ENCODE data around the gene ESPN. TPM values are rescaled to one million over a fixed set of nuclear protein-coding genes. Genes with fewer than 3 reads are reported as not detected.
A peak's percentile ranks its signal among the peaks of the same experiment; 100 is the strongest.

The ESPN gene
- total RNA-seq, 4 donors from 2014 or later, result 0.33 to 1.0 (median 1.0) TPM; not detected in 1

GRCh38 chr1:6409733-6410132, 14.8 kb upstream of the ESPN start:
- H3K27ac ChIP-seq (replicated peaks in 1 of 4), result no peak overlapping the region
- 92% methylated on average over 6 of the region's 6 CpGs for WGBS
- H3K27me3 ChIP-seq, result peaks cover 0 to 73% (median 6%) of the 10 kb centered on the region in 4 donors
- peaks cover 0 to 4% (median 0%) of the 10 kb centered on the region in 4 donors for H3K4me1 ChIP-seq
- H3K9me3 ChIP-seq, result no peaks in the 10 kb centered on the region
- H3K36me3 ChIP-seq, result no peaks in the 10 kb centered on the region
- intact Hi-C loops (cut with DNase I), result no loop called here
- no peak for DNase-seq (ENCODE audit: extremely low spot score)
- TF ChIP-seq CTCF (IDR thresholded peaks at IDR 0.05) (no peak), POLR2AphosphoS5 (IDR thresholded peaks at IDR 0.05) (no peak), POLR2A (IDR thresholded peaks at IDR 0.05; ENCODE audit: low read depth) (no peak), EP300 (IDR thresholded peaks at IDR 0.05) (no peak)
- no peak overlapping the region for H3K4me3 ChIP-seq

GRCh38 chr1:6410248-6410893, 14.2 kb upstream of the ESPN start:
- Histone ChIP-seq H3K36me3 (no peaks in the 10 kb centered on the region), H3K27ac (replicated peaks in 1 of 4) (no peak overlapping the region), H3K9me3 (no peaks in the 10 kb centered on the region), H3K27me3 (peaks cover 0 to 74% (median 9%) of the 10 kb centered on the region in 4 donors), H3K4me3 (no peak overlapping the region), H3K4me1 (peaks cover 0 to 4% (median 0%) of the 10 kb centered on the region in 4 donors)
- no peak for DNase-seq (ENCODE audit: extremely low spot score)
- intact Hi-C loops (cut with DNase I), result no loop called here
- TF ChIP-seq POLR2AphosphoS5 (IDR thresholded peaks at IDR 0.05), result no peak
- no peak for TF ChIP-seq CTCF (IDR thresholded peaks at IDR 0.05)
- no peak for TF ChIP-seq POLR2A (IDR thresholded peaks at IDR 0.05; ENCODE audit: low read depth)
- 91% methylated on average over 13 of the region's 13 CpGs for WGBS

GRCh38 chr1:6412896-6413295, 11.7 kb upstream of the ESPN start:
- H3K4me3 ChIP-seq, result no peak overlapping the region
- TF ChIP-seq POLR2AphosphoS5 (IDR thresholded peaks at IDR 0.05) (no peak), CTCF (IDR thresholded peaks at IDR 0.05) (no peak), EP300 (IDR thresholded peaks at IDR 0.05) (no peak), POLR2A (IDR thresholded peaks at IDR 0.05; ENCODE audit: low read depth) (no peak)
- 62% methylated on average over 6 of the region's 6 CpGs for WGBS
- H3K9me3 ChIP-seq, result no peaks in the 10 kb centered on the region
- H3K27me3 ChIP-seq, result peaks cover 0 to 92% (median 22%) of the 10 kb centered on the region in 4 donors
- peaks cover 0 to 4% (median 0%) of the 10 kb centered on the region in 4 donors for H3K4me1 ChIP-seq
- H3K36me3 ChIP-seq, result no peaks in the 10 kb centered on the region
- DNase-seq (ENCODE audit: extremely low spot score), result no peak
- no peak overlapping the region for H3K27ac ChIP-seq (replicated peaks in 1 of 4)
- intact Hi-C loops (cut with DNase I), result no loop called here

GRCh38 chr1:6414443-6414844, 10.1 kb upstream of the ESPN start:
- peaks cover 9 to 14% (median 11%) of the 10 kb centered on the region in 4 donors for H3K4me1 ChIP-seq
- DNase-seq (ENCODE audit: extremely low spot score), result no peak
- TF ChIP-seq POLR2AphosphoS5 (IDR thresholded peaks at IDR 0.05), result no peak
- TF ChIP-seq CTCF (IDR thresholded peaks at IDR 0.05), result peak in 1 of 3 experiments; percentile 13
- intact Hi-C loops (cut with DNase I), result no loop called here
- H3K9me3 ChIP-seq, result no peaks in the 10 kb centered on the region
- no peak overlapping the region for H3K4me3 ChIP-seq
- no peaks in the 10 kb centered on the region for H3K36me3 ChIP-seq
- no peak overlapping the region for H3K27ac ChIP-seq (replicated peaks in 1 of 4)
- 9% methylated on average over 7 of the region's 15 CpGs for WGBS
- peaks cover 2 to 99% (median 37%) of the 10 kb centered on the region in 4 donors for H3K27me3 ChIP-seq
